Activated CD8-positive, alpha-beta T cell treated with anti-CD3 and anti-CD28 coated beads, Interleukin-2, amount 10 ng/mL, durations not matched to agents 7 days and 5 days (primary cell): ENCODE results near the gene KIAA0319L. TPM values are rescaled to one million over a fixed set of nuclear protein-coding genes. Genes with fewer than 3 reads are reported as not detected.

Experiments
- ATAC-seq: fragments of 150-1000 bp; cut with Tn5 transposase; one replicate; pipeline ENCODE4 v1.10.0; 2021; ENCODE audit warnings: moderate library complexity
- CTCF ChIA-PET: fragments of 350-600 bp; sonication (Branson Sonifier 250); formaldehyde crosslinking; loops from one replicate; lab custom pipeline; 2021; ENCODE audit warnings: antibody characterized with exemption; lab: Charles Lee
- POLR2A ChIA-PET: fragments of 350-600 bp; sonication (Branson Sonifier 250); formaldehyde crosslinking; loops from one replicate; lab custom pipeline; 2021; ENCODE audit warnings: antibody characterized with exemption; lab: Charles Lee
- DNase-seq: peaks from one replicate; pipeline ENCODE4 v3.0.0-alpha.2; 2020
- H3K27ac Mint-ChIP-seq: one replicate; pipeline ENCODE4 v1.8.0; 2021; ENCODE audit warnings: mild to moderate bottlenecking, mixed read lengths
- H3K27me3 Mint-ChIP-seq: one replicate; pipeline ENCODE4 v1.8.0; 2021; ENCODE audit warnings: low read depth, mixed read lengths
- H3K36me3 Mint-ChIP-seq: one replicate; pipeline ENCODE4 v1.8.0; 2021; ENCODE audit warnings: low read depth, mixed read lengths
- H3K4me1 Mint-ChIP-seq: one replicate; pipeline ENCODE4 v1.8.0; 2021; ENCODE audit warnings: low read depth, mixed read lengths
- H3K4me3 Mint-ChIP-seq: one replicate; pipeline ENCODE4 v1.8.0; 2021; ENCODE audit warnings: mild to moderate bottlenecking, mixed read lengths
- H3K9me3 Mint-ChIP-seq: one replicate; pipeline ENCODE4 v1.8.0; 2022; ENCODE audit warnings: mixed read lengths; ENCODE audit not compliant: insufficient read depth
- total RNA-seq, 2 experiments: library from RNA; stranded (reverse); gene quantifications; one replicate each; pipeline ENCODE4 v1.2.3, GENCODE V29; 2021

The KIAA0319L gene
- total RNA-seq, 2 experiments from 2014 or later = 27.0 to 36.1 TPM

- Mint-ChIP-seq H3K4me1 (peaks cover 14% of the 10 kb centered on the region), H3K27ac (no peak overlapping the region)
- POLR2A ChIA-PET = no interaction called here
These were observed 102.6 kb downstream of the KIAA0319L start for GRCh38 chr1:35454616-35455015.

DNA sequence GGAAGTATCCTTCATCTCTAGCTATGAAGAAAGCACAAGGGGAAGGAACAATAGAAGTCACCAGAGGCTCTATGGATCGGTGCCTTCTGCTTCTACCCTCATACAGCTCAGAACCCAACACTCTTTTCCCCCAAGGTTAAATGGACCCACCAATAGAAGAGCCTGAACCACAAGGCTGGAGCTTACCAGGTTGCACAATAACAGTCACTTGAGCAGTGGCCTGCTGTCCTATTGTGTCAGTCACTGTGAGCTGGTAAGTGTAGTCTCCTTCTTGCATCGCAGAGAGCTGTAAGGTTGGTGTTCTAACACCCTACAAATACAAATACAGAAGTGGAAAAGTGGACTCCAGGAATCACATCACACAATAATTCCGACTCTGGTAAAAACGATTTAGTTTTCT, 103.0 kb downstream of the KIAA0319L start:
- Mint-ChIP-seq H3K27ac (no peak overlapping the region), H3K4me3 (no peak overlapping the region), H3K4me1 (peaks cover 14% of the 10 kb centered on the region), H3K9me3 (no peaks in the 10 kb centered on the region), H3K36me3 (peaks cover 21% of the 10 kb centered on the region), H3K27me3 (no peaks in the 10 kb centered on the region)
- DNase-seq = no peak
- no peak for ATAC-seq
- CTCF ChIA-PET = interaction anchor here (0.5 to 12.1 kb wide), 14 partner anchors 13 to 308 kb away, joined by 3 to 215 read pairs (median 4); partner anchors contain the start of genes KIAA0319L and NCDN
- POLR2A ChIA-PET = no interaction called here

More at GRCh38 chr1:35454616-35455015, 102.6 kb downstream of the KIAA0319L start:
- ATAC-seq (no peak), DNase-seq (no peak)
- Mint-ChIP-seq H3K9me3 (no peaks in the 10 kb centered on the region), H3K4me3 (no peak overlapping the region), H3K27me3 (no peaks in the 10 kb centered on the region), H3K36me3 (peaks cover 19% of the 10 kb centered on the region)
- CTCF ChIA-PET = interaction anchor here (0.5 to 12.1 kb wide), 13 partner anchors 7 to 308 kb away, joined by 3 to 215 read pairs (median 4); no protein-coding TSS in a partner anchor

DNA sequence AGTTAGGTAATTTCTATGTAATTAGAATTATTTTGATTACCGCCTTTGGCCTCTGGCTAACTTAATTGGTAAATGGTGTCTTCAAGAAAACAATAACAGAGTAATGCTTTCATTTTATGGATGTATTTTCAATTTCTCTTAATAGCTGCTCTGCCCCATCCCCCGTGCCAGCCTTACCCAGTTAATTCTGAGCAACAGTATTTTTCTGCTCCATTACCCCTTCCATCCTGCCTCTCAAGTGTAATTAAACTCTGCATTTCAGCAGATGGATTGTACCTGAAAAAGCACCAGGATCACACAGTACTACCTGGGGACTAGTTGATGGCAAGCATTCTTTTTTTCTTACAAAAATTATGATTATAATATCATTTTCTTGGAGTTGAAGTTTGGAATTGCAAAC, 104.2 kb downstream of the KIAA0319L start:
- Mint-ChIP-seq H3K36me3 (peaks cover 24% of the 10 kb centered on the region), H3K4me3 (no peak overlapping the region), H3K27ac (no peak overlapping the region), H3K4me1 (peaks cover 15% of the 10 kb centered on the region), H3K9me3 (no peaks in the 10 kb centered on the region), H3K27me3 (no peaks in the 10 kb centered on the region)
- ATAC-seq (no peak), DNase-seq (no peak)
- POLR2A ChIA-PET = interaction anchor here (1.3 to 3.3 kb wide), 2 partner anchors 104 to 112 kb away, joined by 7 to 20 read pairs; partner anchors contain the start of genes KIAA0319L and NCDN
- CTCF ChIA-PET = interaction anchor here (0.6 to 12.1 kb wide), 16 partner anchors 12 to 284 kb away, joined by 3 to 215 read pairs (median 36); partner anchors contain the start of genes KIAA0319L and NCDN

- POLR2A ChIA-PET = interaction anchor here (1.3 to 3.3 kb wide), 4 partner anchors 47 to 113 kb away, joined by 3 to 20 read pairs (median 8); partner anchors contain the start of genes KIAA0319L and NCDN
- Mint-ChIP-seq H3K4me1 (peaks cover 22% of the 10 kb centered on the region), H3K27ac (no peak overlapping the region), H3K9me3 (no peaks in the 10 kb centered on the region), H3K27me3 (no peaks in the 10 kb centered on the region), H3K4me3 (no peak overlapping the region), H3K36me3 (peaks cover 26% of the 10 kb centered on the region)
- ATAC-seq (no peak), DNase-seq (no peak)
- CTCF ChIA-PET = interaction anchor here (0.7 to 12.1 kb wide), 38 partner anchors 7 to 599 kb away, joined by 3 to 215 read pairs (median 8); partner anchors contain the start of genes CLSPN, KIAA0319L and NCDN
These were observed 105.0 kb downstream of the KIAA0319L start for GRCh38 chr1:35452106-35452774.

GRCh38 chr1:35451125-35451528, 106.1 kb downstream of the KIAA0319L start:
- Mint-ChIP-seq H3K27me3 (no peaks in the 10 kb centered on the region), H3K4me3 (no peak overlapping the region), H3K27ac (no peak overlapping the region), H3K9me3 (no peaks in the 10 kb centered on the region), H3K36me3 (peaks cover 26% of the 10 kb centered on the region), H3K4me1 (peaks cover 23% of the 10 kb centered on the region)
- ATAC-seq (peak; percentile 95), DNase-seq (peak; percentile 84)
- POLR2A ChIA-PET = interaction anchor here (0.6 to 3.3 kb wide), 7 partner anchors 9 to 113 kb away, joined by 3 to 20 read pairs (median 4); partner anchors contain the start of genes KIAA0319L and NCDN
- CTCF ChIA-PET = interaction anchor here (0.5 to 12.1 kb wide), 51 partner anchors 8 to 598 kb away, joined by 3 to 215 read pairs (median 5); partner anchors contain the start of genes KIAA0319L and NCDN

DNA sequence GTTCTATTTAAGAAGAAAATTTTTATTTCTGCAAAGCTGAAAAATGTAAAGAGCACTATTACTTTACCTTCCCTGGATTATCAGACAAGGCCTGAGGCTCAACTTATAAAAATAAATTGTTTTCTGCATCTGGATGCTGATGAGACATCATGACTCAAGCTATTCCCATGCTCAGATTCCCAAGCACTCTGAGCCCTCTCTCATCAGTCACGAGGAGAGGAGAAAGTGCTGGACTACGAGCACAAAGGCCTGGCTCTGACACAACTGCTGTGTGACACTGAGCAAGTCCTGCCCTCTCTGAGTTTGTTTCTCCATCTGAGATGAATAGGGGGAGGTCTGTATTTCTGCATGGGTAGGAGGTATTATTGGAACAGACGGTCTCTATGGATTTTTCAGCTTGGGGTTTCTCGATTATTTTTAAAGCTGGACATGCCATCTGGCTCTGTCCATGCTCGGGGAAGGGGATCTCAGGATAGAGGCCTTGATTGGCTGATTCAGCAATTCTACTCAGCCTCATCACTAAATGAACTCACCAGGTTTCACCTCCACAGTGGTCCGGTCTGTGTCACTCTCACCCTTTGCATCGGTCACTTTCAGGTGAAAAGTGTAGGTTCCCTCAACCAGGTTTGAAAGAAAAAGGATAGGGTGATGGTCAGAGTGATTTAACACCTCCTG, 107.7 kb downstream of the KIAA0319L start:
- no peak for DNase-seq
- CTCF ChIA-PET = interaction anchor here (1.2 to 12.1 kb wide), 12 partner anchors 22 to 267 kb away, joined by 3 to 215 read pairs (median 19); no protein-coding TSS in a partner anchor
- ATAC-seq = no peak
- Mint-ChIP-seq H3K27me3 (no peaks in the 10 kb centered on the region), H3K27ac (no peak overlapping the region), H3K4me3 (no peak overlapping the region), H3K36me3 (peaks cover 22% of the 10 kb centered on the region), H3K4me1 (peaks cover 23% of the 10 kb centered on the region), H3K9me3 (no peaks in the 10 kb centered on the region)
- POLR2A ChIA-PET = no interaction called here

GRCh38 chr1:35448344-35448801, 108.8 kb downstream of the KIAA0319L start:
- Mint-ChIP-seq H3K27me3 (no peaks in the 10 kb centered on the region), H3K27ac (no peak overlapping the region), H3K4me1 (peaks cover 23% of the 10 kb centered on the region), H3K9me3 (no peaks in the 10 kb centered on the region), H3K36me3 (peaks cover 22% of the 10 kb centered on the region), H3K4me3 (no peak overlapping the region)
- POLR2A ChIA-PET = no interaction called here
- CTCF ChIA-PET = interaction anchor here (1.2 to 12.1 kb wide), 7 partner anchors 89 to 268 kb away, joined by 3 to 215 read pairs (median 32); no protein-coding TSS in a partner anchor
- ATAC-seq (no peak), DNase-seq (no peak)

- Mint-ChIP-seq H3K36me3 (peaks cover 28% of the 10 kb centered on the region), H3K27ac (no peak overlapping the region)
These were observed 109.9 kb downstream of the KIAA0319L start for GRCh38 chr1:35447278-35447677.

DNA sequence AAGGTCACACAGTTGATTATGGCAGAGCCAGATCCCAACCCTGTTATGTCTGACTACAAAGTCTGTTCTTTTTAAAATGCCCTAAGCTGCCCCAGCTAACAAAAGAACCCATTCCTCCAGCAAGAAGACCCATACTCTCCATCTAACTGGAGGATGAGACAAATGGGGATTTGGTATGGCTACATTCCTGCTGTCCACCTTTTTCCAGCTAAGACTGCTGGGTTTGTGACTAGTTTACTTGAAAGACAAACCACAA, 112.8 kb downstream of the KIAA0319L start:
- Mint-ChIP-seq H3K4me1 (peaks cover 10% of the 10 kb centered on the region), H3K27ac (no peak overlapping the region), H3K36me3 (peaks cover 31% of the 10 kb centered on the region), H3K4me3 (no peak overlapping the region), H3K27me3 (no peaks in the 10 kb centered on the region), H3K9me3 (no peaks in the 10 kb centered on the region)
- no peak for ATAC-seq
- ChIA-PET POLR2A (no interaction called here), CTCF (interaction anchor here (0.8 to 8.1 kb wide), 12 partner anchors 8 to 255 kb away, joined by 3 to 62 read pairs (median 3); no protein-coding TSS in a partner anchor)
- no peak for DNase-seq

More at GRCh38 chr1:35447278-35447677, 109.9 kb downstream of the KIAA0319L start:
- DNase-seq (no peak), ATAC-seq (no peak)
- ChIA-PET CTCF (interaction anchor here (1.3 to 12.1 kb wide), 4 partner anchors 8 to 118 kb away, joined by 3 to 215 read pairs (median 6); no protein-coding TSS in a partner anchor), POLR2A (no interaction called here)
- H3K27me3 Mint-ChIP-seq = no peaks in the 10 kb centered on the region
- H3K9me3 Mint-ChIP-seq = no peaks in the 10 kb centered on the region
- H3K4me3 Mint-ChIP-seq = no peak overlapping the region
- peaks cover 21% of the 10 kb centered on the region for H3K4me1 Mint-ChIP-seq

DNA sequence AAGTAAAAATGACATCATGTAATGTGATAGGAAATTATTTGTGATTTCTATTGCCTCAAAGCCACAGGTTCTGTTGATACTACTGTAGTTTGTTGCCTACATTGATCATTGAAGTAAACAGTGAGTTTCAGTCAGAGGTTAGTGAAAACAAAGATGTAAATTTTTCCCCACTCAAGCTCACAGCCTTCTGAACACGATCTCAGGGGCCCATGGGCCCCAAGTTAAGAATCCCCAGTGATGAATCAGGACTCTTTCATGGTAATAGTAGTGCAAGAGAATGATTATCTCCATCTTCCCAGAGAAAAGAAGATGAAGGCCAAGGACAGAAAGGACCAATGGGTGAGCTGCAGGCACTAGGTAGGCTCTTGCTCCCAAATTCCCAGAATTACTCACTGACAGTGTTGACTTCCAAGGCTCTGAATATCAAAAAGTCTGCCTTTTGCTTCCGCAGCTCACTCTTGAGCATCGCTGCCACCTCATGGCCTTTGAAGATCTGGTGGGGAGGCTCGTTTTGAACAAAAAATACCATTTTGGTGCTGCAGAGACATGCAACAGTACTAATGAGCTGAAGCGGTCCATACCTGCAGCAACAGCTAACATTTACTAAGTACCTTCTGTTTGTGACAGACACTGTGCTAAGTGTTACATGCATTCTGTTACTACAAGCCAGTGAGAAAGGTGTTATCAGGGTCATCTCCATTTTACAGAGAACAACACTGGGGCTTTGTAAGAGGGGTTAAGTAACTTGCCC, 113.3 kb downstream of the KIAA0319L start:
- Mint-ChIP-seq H3K4me1 (peaks cover 10% of the 10 kb centered on the region), H3K9me3 (no peaks in the 10 kb centered on the region), H3K36me3 (peaks cover 35% of the 10 kb centered on the region), H3K27ac (no peak overlapping the region), H3K27me3 (no peaks in the 10 kb centered on the region), H3K4me3 (no peak overlapping the region)
- ATAC-seq (no peak), DNase-seq (no peak)
- POLR2A ChIA-PET = no interaction called here
- CTCF ChIA-PET = interaction anchor here (0.7 to 8.1 kb wide), 17 partner anchors 9 to 281 kb away, joined by 3 to 62 read pairs (median 3); no protein-coding TSS in a partner anchor

GRCh38 chr1:35442734-35443133, 114.5 kb downstream of the KIAA0319L start:
- ATAC-seq (peak; percentile 29), DNase-seq (no peak)
- peaks cover 7% of the 10 kb centered on the region for H3K4me1 Mint-ChIP-seq
- no peaks in the 10 kb centered on the region for H3K27me3 Mint-ChIP-seq
- H3K4me3 Mint-ChIP-seq = no peak overlapping the region
- CTCF ChIA-PET = interaction anchor here (0.6 to 8.1 kb wide), 4 partner anchors 10 to 126 kb away, joined by 3 to 62 read pairs (median 4); no protein-coding TSS in a partner anchor
- H3K9me3 Mint-ChIP-seq = no peaks in the 10 kb centered on the region
- H3K36me3 Mint-ChIP-seq = peaks cover 31% of the 10 kb centered on the region
- POLR2A ChIA-PET = no interaction called here
- H3K27ac Mint-ChIP-seq = peak overlapping the region; percentile 12
